SK-N-MC (cell line): ENCODE data around the gene MOXD1.
A peak's percentile ranks its signal among the peaks of the same experiment; 100 is the strongest.

Experiments
- DNase-seq: peaks from one replicate; pipeline ENCODE4 v3.0.0-alpha.2; 2011; ENCODE audit warnings: low read depth, low spot score
- H3K27ac ChIP-seq: fragments of 200-600 bp; sonication (generic); 2 replicates; pipeline ENCODE4 v1.5.1; 2016; ENCODE audit warnings: mixed run types
- H3K36me3 ChIP-seq: fragments of 200-600 bp; sonication (generic); 2 replicates; pipeline ENCODE4 v1.6.1; 2017; ENCODE audit warnings: antibody characterized with exemption, low read length, mixed read lengths; ENCODE audit not compliant: insufficient read depth
- H3K4me3 ChIP-seq: fragments of 200-600 bp; sonication (generic); 2 replicates; pipeline ENCODE4 v1.5.1; 2016
- H3K9ac ChIP-seq: fragments of 200-600 bp; sonication (generic); 2 replicates; pipeline ENCODE4 v1.8.0; 2017; ENCODE audit warnings: mixed run types, mixed read lengths; ENCODE audit not compliant: insufficient read length
- H3K9me3 ChIP-seq: fragments of 200-600 bp; sonication (generic); 2 replicates; pipeline ENCODE4 v1.6.1; 2017; ENCODE audit warnings: low read depth, mild to moderate bottlenecking, antibody characterized with exemption, low read length, moderate library complexity, mixed read lengths
- EZH2 ChIP-seq: fragments of 200-600 bp; sonication (generic); IDR thresholded peaks from one replicate; pipeline ENCODE4 v1.6.1; 2017; ENCODE audit warnings: antibody characterized with exemption
- FOXP2 ChIP-seq: optimal IDR thresholded peaks from 2 replicates; pipeline ENCODE3; 2011; ENCODE audit warnings: mild to moderate bottlenecking, moderate library complexity; ENCODE audit not compliant: insufficient read depth; ENCODE audit errors: extremely low read length, control extremely low read depth
- POLR2AphosphoS5 ChIP-seq: IDR thresholded peaks from 2 replicates; pipeline ENCODE4 v1.6.1; 2012; ENCODE audit warnings: mild to moderate bottlenecking, low read depth, low read length, borderline replicate concordance

The MOXD1 gene

DNA sequence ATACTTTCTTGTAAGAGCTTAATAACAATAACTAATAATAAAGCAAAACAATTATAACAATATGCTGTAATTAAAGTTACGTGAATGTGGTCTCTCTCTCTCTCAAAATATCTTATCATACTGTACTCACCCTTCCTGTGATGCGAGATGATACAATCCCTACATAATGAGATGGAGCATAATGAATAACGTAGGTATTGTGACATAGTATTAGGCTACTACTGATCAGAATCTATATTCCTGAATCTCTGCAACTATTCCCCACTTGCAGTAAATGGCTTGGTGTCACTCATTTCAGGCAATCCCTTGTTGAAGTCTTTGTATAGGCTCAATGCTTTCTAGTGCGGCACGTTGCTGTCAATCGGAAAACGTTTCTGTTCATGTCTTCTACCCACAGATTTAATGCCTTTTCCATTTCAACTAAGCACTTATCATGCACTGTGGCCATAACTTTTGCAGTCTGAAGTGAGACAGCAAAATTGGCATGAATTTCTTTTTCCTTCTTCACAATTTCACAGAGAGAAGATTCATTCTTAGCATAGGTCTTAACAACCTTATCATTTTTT, 32.3 kb downstream of the MOXD1 start:
- TF ChIP-seq FOXP2 (no peak), EZH2 (no peak), POLR2AphosphoS5 (no peak)
- DNase-seq: no peak
- Histone ChIP-seq H3K36me3 (no peaks in the 10 kb centered on the region), H3K4me3 (no peak overlapping the region), H3K27ac (no peak overlapping the region), H3K9me3 (no peaks in the 10 kb centered on the region), H3K9ac (no peak overlapping the region)

DNA sequence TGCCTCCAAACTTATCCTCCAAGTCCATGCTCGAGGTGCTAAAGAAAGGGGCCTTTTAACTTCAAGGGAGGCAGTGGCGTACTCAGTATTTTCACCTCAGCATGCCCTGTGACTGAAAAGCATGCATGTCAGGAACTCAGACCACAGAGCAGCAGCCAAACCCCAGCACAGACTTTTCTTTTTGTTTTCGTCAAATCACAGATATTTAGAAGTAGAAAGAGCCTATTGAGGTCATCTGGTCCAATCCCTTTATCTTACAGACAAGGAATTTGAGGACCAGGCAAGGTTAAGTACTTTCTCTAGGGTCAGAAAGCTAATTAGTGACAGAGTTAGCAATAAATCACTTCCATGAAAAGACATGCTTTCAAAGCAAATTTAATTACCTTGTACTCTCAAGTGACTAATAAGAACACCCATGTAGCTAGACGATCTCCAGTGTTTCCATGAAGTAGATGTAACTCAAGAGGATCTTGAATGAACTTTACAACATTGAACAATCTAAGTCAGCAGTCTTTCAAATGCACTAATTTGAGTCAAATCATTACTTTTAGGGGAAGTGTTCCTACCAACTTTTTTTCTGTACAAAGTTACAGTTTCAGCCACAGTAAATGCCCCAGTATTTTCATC, 35.9 kb downstream of the MOXD1 start:
- no peak for TF ChIP-seq FOXP2
- TF ChIP-seq POLR2AphosphoS5: no peak; the same call in 1 of the 2 replicates
- TF ChIP-seq EZH2: no peak
- H3K9me3 ChIP-seq: no peaks in the 10 kb centered on the region
- no peak overlapping the region for H3K27ac ChIP-seq
- no peak overlapping the region for H3K9ac ChIP-seq
- no peak overlapping the region for H3K4me3 ChIP-seq
- H3K36me3 ChIP-seq: no peaks in the 10 kb centered on the region
- no peak for DNase-seq

DNA sequence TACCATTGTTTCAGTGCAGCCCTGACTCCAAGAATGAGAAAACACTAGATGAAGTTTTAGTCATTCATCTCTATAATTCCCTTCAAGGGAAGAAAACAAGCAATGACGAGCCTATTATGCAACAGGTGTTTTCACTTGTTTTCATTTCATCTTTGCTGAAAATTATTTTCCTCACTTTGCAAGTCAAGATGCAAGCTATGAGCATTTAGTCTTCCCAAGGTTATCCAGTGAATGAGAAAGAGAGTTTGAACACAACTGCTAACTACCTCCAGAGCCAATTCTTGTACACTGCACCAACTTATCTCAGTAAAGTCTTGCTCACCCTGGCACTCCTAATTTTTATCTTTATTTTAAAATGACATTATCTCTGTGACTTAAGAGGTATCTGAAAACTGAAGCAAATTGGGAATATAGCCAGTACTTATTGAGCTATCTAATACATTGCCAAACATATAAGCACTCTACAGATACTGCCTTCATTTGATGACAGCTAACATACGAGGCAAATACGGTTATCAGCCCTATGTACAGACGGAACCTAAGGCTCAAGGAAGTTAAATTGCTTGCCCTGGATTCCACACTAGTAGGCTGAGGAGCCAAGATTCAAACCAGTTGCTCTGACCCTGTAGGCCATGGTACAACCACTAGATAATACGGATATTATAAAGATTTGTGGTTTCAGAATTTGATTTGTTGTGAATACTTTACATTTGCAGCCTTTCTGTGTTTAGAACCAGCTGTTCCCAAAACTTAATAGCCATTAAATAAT, 36.8 kb downstream of the MOXD1 start:
- H3K9ac ChIP-seq: no peak overlapping the region
- H3K27ac ChIP-seq: no peak overlapping the region
- TF ChIP-seq FOXP2: no peak
- TF ChIP-seq EZH2: no peak
- TF ChIP-seq POLR2AphosphoS5: no peak
- DNase-seq: no peak
- no peaks in the 10 kb centered on the region for H3K36me3 ChIP-seq
- H3K9me3 ChIP-seq: no peaks in the 10 kb centered on the region
- no peak overlapping the region for H3K4me3 ChIP-seq

DNA sequence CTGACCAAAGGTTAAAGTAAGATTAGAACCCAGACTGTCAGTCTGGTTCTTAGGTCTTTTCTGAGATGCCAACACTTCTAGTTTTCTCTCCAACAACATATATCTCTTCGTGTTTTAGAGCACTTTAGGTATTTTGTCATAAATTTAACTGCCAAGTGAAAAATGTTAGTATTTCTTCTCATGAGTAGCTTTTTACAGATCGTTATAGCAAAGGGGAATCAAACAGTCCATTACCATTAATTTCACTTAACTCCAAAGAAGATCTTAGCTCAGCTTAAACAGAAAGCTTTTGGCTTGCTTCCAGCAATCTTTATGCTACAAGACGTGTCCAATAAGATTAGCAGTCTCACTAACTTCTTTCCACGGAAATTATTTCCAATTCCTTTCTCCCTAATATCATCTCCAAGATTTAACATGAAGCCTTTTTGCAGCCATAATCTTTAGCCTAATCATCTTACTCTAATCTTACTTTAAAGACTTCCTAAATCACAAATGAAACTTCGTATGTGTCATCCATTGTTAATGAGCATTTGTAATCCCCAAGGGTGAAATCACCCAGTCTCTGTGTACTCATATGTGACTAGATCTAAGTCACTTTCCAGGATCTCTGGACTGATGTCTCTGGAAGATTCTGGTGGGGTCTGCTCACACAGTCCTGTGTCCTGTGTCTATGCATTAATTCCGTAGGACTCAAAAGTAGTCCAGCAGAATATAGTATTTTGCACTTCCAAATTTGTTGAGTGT, 38.7 kb downstream of the MOXD1 start:
- Histone ChIP-seq H3K9me3 (no peaks in the 10 kb centered on the region), H3K36me3 (no peaks in the 10 kb centered on the region), H3K9ac (no peak overlapping the region), H3K4me3 (peak overlapping the region; percentile 58), H3K27ac (no peak overlapping the region)
- no peak for TF ChIP-seq POLR2AphosphoS5
- no peak for TF ChIP-seq EZH2
- TF ChIP-seq FOXP2: no peak
- peak; percentile 92 for DNase-seq

DNA sequence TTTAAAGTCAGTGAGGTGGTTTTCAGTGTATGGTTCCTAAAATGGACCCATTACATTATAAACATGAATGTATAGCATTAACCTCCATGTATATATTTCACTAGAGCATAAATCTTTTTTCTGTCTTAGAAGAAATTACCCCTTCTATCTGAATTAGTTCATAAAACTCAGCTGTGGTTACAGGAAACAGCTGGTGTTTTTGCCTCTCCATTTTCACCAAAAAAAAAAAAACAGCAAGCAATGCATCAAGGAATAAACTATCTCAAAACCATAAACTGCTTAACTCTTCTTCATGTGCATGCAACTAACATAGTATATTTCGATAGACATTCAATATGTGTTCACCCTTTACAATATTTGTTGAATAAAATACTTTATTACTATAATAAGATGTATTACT, 40.2 kb downstream of the MOXD1 start:
- no peak for DNase-seq
- peak; percentile 16; the same call in 1 of the 2 replicates for TF ChIP-seq POLR2AphosphoS5
- TF ChIP-seq FOXP2: no peak
- no peak for TF ChIP-seq EZH2
- H3K4me3 ChIP-seq: no peak overlapping the region
- no peak overlapping the region for H3K9ac ChIP-seq
- no peaks in the 10 kb centered on the region for H3K9me3 ChIP-seq
- no peak overlapping the region for H3K27ac ChIP-seq
- no peaks in the 10 kb centered on the region for H3K36me3 ChIP-seq

DNA sequence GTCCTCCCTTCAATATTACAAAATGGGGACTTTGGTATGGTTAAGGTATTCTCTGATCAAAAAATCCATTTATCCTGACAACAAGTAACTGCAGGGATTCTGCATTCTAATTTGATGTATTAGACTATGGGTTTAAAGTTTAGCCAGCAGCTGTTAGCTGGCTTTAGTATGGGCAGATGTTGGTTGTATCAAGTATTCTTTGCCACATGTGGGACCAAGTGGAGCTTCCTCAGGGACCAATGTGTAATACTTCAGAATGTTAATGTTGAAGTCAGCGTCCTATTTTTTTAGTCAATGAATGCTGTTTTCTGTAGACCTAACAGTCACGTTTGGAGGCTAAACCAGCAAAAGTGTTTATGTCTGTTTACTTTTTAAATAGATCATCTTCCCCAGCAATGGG, 41.4 kb downstream of the MOXD1 start:
- no peak overlapping the region for H3K9ac ChIP-seq
- no peaks in the 10 kb centered on the region for H3K9me3 ChIP-seq
- H3K4me3 ChIP-seq: no peak overlapping the region
- H3K36me3 ChIP-seq: no peaks in the 10 kb centered on the region
- DNase-seq: no peak
- no peak for TF ChIP-seq EZH2
- TF ChIP-seq POLR2AphosphoS5: no peak
- no peak for TF ChIP-seq FOXP2
- no peak overlapping the region for H3K27ac ChIP-seq

DNA sequence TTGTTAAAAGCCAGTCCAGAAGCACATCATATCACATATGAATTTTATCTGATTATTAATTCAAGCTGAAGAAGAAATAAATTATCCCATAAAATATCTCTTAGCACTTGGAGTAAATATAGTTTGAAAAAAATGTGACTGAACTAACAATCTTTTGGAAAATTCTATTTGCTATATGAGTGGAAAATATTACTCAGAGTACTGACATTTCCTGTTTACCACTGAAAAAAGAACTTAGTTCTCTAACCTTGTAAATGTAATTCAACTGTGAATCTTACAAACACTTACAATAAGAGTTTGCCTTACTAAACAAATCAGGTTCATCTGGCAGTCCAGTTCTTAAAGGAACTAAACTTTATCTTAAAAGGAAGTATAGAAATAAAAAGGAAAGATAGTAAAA, 44.2 kb downstream of the MOXD1 start:
- no peak overlapping the region; the same call in 1 of the 2 replicates for H3K27ac ChIP-seq

More for the DNA sequence above, 44.2 kb downstream of the MOXD1 start:
- no peak overlapping the region for H3K9ac ChIP-seq
- no peaks in the 10 kb centered on the region for H3K36me3 ChIP-seq
- no peaks in the 10 kb centered on the region for H3K9me3 ChIP-seq
- TF ChIP-seq EZH2 (no peak), POLR2AphosphoS5 (no peak), FOXP2 (no peak)
- peak; percentile 26 for DNase-seq
- H3K4me3 ChIP-seq: no peak overlapping the region
